ENCODE results near the gene PTPRD.
"Not testable (repeated sequence)": the region's sequence is repeated elsewhere in the genome, so short reads cannot be mapped to it uniquely, and the experiment has no call there.

Gene PTPRD

GRCh38 chr9:9341203-9341602 lies 1271.6 kb downstream of the PTPRD start:
- TF ChIP-seq, protein P1, sequence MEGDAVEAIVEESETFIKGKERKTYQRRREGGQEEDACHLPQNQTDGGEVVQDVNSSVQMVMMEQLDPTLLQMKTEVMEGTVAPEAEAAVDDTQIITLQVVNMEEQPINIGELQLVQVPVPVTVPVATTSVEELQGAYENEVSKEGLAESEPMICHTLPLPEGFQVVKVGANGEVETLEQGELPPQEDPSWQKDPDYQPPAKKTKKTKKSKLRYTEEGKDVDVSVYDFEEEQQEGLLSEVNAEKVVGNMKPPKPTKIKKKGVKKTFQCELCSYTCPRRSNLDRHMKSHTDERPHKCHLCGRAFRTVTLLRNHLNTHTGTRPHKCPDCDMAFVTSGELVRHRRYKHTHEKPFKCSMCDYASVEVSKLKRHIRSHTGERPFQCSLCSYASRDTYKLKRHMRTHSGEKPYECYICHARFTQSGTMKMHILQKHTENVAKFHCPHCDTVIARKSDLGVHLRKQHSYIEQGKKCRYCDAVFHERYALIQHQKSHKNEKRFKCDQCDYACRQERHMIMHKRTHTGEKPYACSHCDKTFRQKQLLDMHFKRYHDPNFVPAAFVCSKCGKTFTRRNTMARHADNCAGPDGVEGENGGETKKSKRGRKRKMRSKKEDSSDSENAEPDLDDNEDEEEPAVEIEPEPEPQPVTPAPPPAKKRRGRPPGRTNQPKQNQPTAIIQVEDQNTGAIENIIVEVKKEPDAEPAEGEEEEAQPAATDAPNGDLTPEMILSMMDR (conservative IDR thresholded peaks at IDR 0.05; ENCODE audit: low read depth, low read length) = no peak
- DNase-seq (ENCODE audit: low read depth) = no peak
- no peak overlapping the region for H3K4me3 ChIP-seq (ENCODE audit: low read depth, low read length)

DNA sequence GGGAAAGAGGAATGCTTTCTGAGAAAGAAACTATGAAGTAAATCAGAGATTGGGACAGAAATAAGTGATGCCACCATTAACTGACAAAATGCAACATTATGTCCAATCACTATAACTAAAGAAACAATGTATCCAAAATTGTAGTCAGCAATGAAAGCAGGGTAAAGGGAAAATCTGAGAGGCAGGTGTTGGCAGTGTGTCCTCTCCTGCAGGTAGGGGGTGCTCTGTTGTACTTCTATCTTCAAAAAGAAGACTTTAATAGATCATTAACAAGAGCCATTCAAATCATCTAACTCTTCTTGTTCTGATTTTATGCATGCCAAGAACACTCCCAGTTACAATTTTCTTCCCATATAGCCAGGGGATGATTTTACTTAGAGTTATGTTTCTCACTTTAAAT lies 1275.7 kb downstream of the PTPRD start:
- TF ChIP-seq, protein P1 (conservative IDR thresholded peaks at IDR 0.05; ENCODE audit: low read depth, low read length) = no peak
- DNase-seq (ENCODE audit: low read depth) = no peak
- H3K4me3 ChIP-seq (ENCODE audit: low read depth, low read length) = no peak overlapping the region

DNA sequence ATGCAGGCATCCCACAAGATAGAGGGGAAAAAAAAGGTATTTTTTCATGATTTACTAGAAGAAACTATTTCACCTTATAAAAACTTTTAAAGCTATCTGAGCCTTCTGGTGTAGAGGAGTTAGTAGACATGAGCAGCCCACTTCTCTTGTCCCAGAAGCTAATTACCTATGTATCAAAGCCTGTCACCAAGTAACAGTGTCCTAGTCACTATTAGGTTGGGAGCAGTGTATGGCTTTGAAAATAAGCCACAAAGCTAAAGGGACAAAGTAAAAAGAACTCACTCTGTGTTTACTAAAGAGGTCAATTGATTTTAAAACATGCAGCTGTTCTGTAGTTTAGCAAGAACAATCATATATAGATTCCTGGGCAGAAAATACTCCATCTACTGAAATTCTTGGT lies 1286.1 kb downstream of the PTPRD start:
- TF ChIP-seq, protein P1 (conservative IDR thresholded peaks at IDR 0.05; ENCODE audit: low read depth, low read length) = no peak
- no peak overlapping the region for H3K4me3 ChIP-seq (ENCODE audit: low read depth, low read length)
- no peak for DNase-seq (ENCODE audit: low read depth)

DNA sequence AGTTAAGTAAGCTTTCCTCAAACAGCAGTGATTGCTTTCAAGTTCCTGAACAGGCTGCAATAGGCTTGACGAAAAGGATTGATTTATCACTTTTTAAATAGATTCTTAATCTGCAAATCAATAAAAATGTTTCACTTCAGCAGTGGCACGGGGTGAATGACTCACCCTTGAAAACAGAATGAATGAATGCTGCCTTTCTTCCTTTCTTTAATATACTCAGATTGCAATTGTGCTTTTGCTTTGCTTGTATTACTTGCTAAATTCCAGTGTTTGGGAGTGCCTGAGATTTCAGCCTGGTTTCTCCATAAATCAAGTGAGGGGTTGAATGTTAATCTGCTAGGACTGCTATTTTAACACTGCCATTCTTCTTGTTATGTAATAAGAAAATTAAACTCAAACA lies 1293.8 kb downstream of the PTPRD start:
- no peak for DNase-seq (ENCODE audit: low read depth)
- TF ChIP-seq, protein P1 (conservative IDR thresholded peaks at IDR 0.05; ENCODE audit: low read depth, low read length) = no peak
- no peak overlapping the region for H3K4me3 ChIP-seq (ENCODE audit: low read depth, low read length)

DNA sequence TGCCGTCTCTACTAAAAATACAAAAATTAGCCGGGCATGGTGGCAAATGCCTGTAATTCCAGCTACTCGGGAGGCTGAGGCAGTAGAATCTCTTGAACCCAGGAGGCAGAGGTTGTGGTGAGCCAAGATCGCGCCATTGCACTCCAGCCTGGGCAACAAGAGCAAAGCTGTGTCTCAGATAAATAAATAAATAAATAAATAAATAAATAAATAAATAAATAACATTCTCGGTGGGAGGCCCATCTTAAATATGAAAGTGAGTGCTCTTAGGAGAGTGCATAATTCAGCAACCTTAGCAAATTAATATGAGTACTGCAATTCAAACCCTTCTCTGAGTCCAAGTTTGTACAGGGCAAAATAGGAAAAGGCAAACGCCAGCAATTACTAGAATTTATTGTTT lies 1302.1 kb downstream of the PTPRD start:
- not testable (repeated sequence) for DNase-seq (ENCODE audit: low read depth); H3K4me3 ChIP-seq (ENCODE audit: low read depth, low read length)

- TF ChIP-seq, protein P1 (conservative IDR thresholded peaks at IDR 0.05; ENCODE audit: low read depth, low read length) = no peak
- H3K4me3 ChIP-seq (ENCODE audit: low read depth, low read length) = no peak overlapping the region
- DNase-seq (ENCODE audit: low read depth) = no peak
Observed at GRCh38 chr9:9305600-9305999, 1307.2 kb downstream of the PTPRD start.

- no peak for DNase-seq (ENCODE audit: low read depth)
- TF ChIP-seq, protein P1 (conservative IDR thresholded peaks at IDR 0.05; ENCODE audit: low read depth, low read length) = no peak
- no peak overlapping the region for H3K4me3 ChIP-seq (ENCODE audit: low read depth, low read length)
Observed at GRCh38 chr9:9299134-9299533, 1313.7 kb downstream of the PTPRD start.

DNA sequence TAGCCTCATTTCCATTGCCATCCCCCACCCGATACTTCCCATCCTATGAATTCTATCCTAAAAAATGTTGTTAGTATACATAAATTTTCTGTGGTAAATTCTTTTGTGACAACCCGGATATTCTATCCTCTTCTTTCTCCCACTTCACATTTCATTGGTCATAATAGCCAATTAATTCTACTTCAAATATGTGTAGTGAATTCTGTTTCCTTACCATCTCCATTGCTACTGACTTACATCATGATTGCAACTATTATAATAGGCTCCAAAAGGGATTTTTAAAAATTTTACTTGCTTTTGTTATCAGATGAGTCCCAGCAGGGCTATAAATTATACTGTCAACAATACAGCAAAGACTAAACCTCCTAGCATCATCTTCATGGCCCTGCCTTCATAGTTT lies 1326.8 kb downstream of the PTPRD start:
- TF ChIP-seq, protein P1 (conservative IDR thresholded peaks at IDR 0.05; ENCODE audit: low read depth, low read length) = no peak
- DNase-seq (ENCODE audit: low read depth) = no peak
- H3K4me3 ChIP-seq (ENCODE audit: low read depth, low read length) = no peak overlapping the region

All from choroid plexus epithelial cell (primary cell).